HEK293 (cell line): ENCODE results near the gene MOG.

ENCODE experiments used
- AEBP2 ChIP-seq: fragments of 450-650 bp; formaldehyde crosslinking; IDR thresholded peaks from 2 replicates; pipeline ENCODE4 v1.5.1; 2016; ENCODE audit warnings: missing biosample characterization, missing genetic modification characterization, borderline replicate concordance
- CTCF ChIP-seq: fragments of 450-650 bp; formaldehyde crosslinking; IDR thresholded peaks from 2 replicates; pipeline ENCODE4 v1.5.1; 2016; ENCODE audit warnings: missing biosample characterization, missing genetic modification characterization
- KLF10 ChIP-seq: fragments of 450-650 bp; IDR thresholded peaks from 2 replicates; pipeline ENCODE4 v1.5.1; 2018; ENCODE audit warnings: missing biosample characterization, mild to moderate bottlenecking, missing genetic modification characterization
- ZBTB21 ChIP-seq: fragments of 450-650 bp; formaldehyde crosslinking; IDR thresholded peaks from 2 replicates; pipeline ENCODE4 v1.5.1; 2017; ENCODE audit warnings: missing biosample characterization, missing genetic modification characterization
- ZNF140 ChIP-seq: fragments of 450-650 bp; formaldehyde crosslinking; IDR thresholded peaks from 2 replicates; pipeline ENCODE4 v1.5.1; 2016; ENCODE audit warnings: missing biosample characterization, missing genetic modification characterization
- ZNF146 ChIP-seq: fragments of 450-650 bp; formaldehyde crosslinking; IDR thresholded peaks from 2 replicates; pipeline ENCODE4 v1.5.1; 2016; ENCODE audit warnings: missing biosample characterization, missing genetic modification characterization
- ZNF19 ChIP-seq: fragments of 450-650 bp; formaldehyde crosslinking; IDR thresholded peaks from 2 replicates; pipeline ENCODE4; 2016; ENCODE audit warnings: missing biosample characterization, missing genetic modification characterization, low read depth
- ZNF274 ChIP-seq, 2 experiments: fragments of 200-500 bp in 1 of 2; fragments of 450-650 bp in 1 of 2; sonication (Bioruptor generic) in 1 of 2; formaldehyde crosslinking in 1 of 2; IDR thresholded peaks; 2 replicates each; pipeline versions ENCODE4 v1.5.1 to v1.6.1; 2014 to 2016; ENCODE audit warnings: borderline replicate concordance in 1 of 2, inconsistent platforms in 1 of 2, low read length in 1 of 2, missing biosample characterization in 1 of 2, missing genetic modification characterization in 1 of 2
- ZNF280C ChIP-seq: fragments of 450-650 bp; formaldehyde crosslinking; IDR thresholded peaks from 2 replicates; pipeline ENCODE4 v1.5.1; 2016; ENCODE audit warnings: missing biosample characterization, missing genetic modification characterization
- ZNF292 ChIP-seq: fragments of 450-650 bp; formaldehyde crosslinking; IDR thresholded peaks from 2 replicates; pipeline ENCODE4 v1.5.1; 2016; ENCODE audit warnings: low read depth, missing biosample characterization, missing genetic modification characterization, borderline replicate concordance
- ZNF335 ChIP-seq: fragments of 450-650 bp; formaldehyde crosslinking; conservative IDR thresholded peaks from 2 replicates; pipeline ENCODE4 v1.5.1; 2016; ENCODE audit warnings: missing biosample characterization, missing genetic modification characterization
- ZNF660 ChIP-seq: fragments of 450-650 bp; IDR thresholded peaks from 2 replicates; pipeline ENCODE4 v1.5.1; 2018; ENCODE audit warnings: missing biosample characterization, mild to moderate bottlenecking, missing genetic modification characterization
- ZNF664 ChIP-seq: fragments of 450-650 bp; formaldehyde crosslinking; IDR thresholded peaks from 2 replicates; pipeline ENCODE4 v1.5.1; 2016; ENCODE audit warnings: missing biosample characterization, missing genetic modification characterization
- ZNF837 ChIP-seq: fragments of 450-650 bp; formaldehyde crosslinking; IDR thresholded peaks from 2 replicates; pipeline ENCODE4 v1.5.1; 2016; ENCODE audit warnings: missing biosample characterization, missing genetic modification characterization

GRCh38 chr6:29620630-29621029 lies 36.3 kb upstream of the MOG start:
- no peak for TF ChIP-seq CTCF (tag by site-specific recombination)
- TF ChIP-seq ZNF335 (tag by site-specific recombination) = no peak
- TF ChIP-seq ZNF837 (tag by site-specific recombination) = no peak
- TF ChIP-seq ZNF140 (tag by site-specific recombination) = no peak
- no peak for TF ChIP-seq ZNF660 (tag by site-specific recombination)
- TF ChIP-seq ZNF280C (tag by site-specific recombination) = no peak
- TF ChIP-seq ZNF664 (tag by site-specific recombination) = no peak
- no peak for TF ChIP-seq ZNF19 (tag by site-specific recombination)
- TF ChIP-seq ZNF292 (tag by site-specific recombination) = no peak
- no peak for TF ChIP-seq AEBP2 (tag by site-specific recombination)
- TF ChIP-seq KLF10 (tag by site-specific recombination) = no peak
- TF ChIP-seq ZBTB21 (tag by site-specific recombination) = no peak
- TF ChIP-seq ZNF146 (tag by site-specific recombination) = no peak
- no peak for TF ChIP-seq ZNF274 (IDR thresholded peaks at IDR 0.05; ENCODE audit: low read length)
- no peak for TF ChIP-seq ZNF274 (tag by site-specific recombination; IDR thresholded peaks at IDR 0.05; ENCODE audit: borderline replicate concordance)
